AG09309 (cell line): Measurements from ENCODE around the gene TPRN.
A peak's percentile ranks its signal among the peaks of the same experiment; 100 is the strongest.

Experiments
- DNase-seq: peaks from one replicate; pipeline ENCODE4 v3.0.0-alpha.2; 2010; ENCODE audit warnings: low read depth
- H3K4me3 ChIP-seq: 2 replicates; pipeline ENCODE4 v1.5.1; 2011; ENCODE audit warnings: mild to moderate bottlenecking, low read depth, low read length, moderate library complexity; ENCODE audit not compliant: control insufficient read depth
- CTCF ChIP-seq: IDR thresholded peaks from 2 replicates; pipeline ENCODE4 v1.5.1; 2011; ENCODE audit warnings: mild to moderate bottlenecking, low read depth, low read length, inconsistent platforms; ENCODE audit not compliant: insufficient read depth, control insufficient read depth; ENCODE audit errors: missing control alignments

The TPRN gene

GRCh38 chr9:137206602-137207001 is 6.1 kb upstream of the TPRN start:
- no peak for DNase-seq
- no peak for TF ChIP-seq CTCF
- peak overlapping the region; percentile 81; the same call in 1 of the 2 replicates for H3K4me3 ChIP-seq

- TF ChIP-seq CTCF, result no peak
- DNase-seq, result no peak
- peak within 1 kb of the TSS; percentile 81 for H3K4me3 ChIP-seq
These were observed 4.9 kb upstream of the TPRN start, which contains the start of the genes NDOR1 and TMEM203 for GRCh38 chr9:137205126-137206069. Gene NDOR1, plus strand, starts transcription at chr9:137205700. Its CDS starts 78 bp downstream, at chr9:137205778. Gene TMEM203, minus strand, starts transcription at chr9:137205648. Its CDS starts 234 bp downstream, at chr9:137205414.

DNA sequence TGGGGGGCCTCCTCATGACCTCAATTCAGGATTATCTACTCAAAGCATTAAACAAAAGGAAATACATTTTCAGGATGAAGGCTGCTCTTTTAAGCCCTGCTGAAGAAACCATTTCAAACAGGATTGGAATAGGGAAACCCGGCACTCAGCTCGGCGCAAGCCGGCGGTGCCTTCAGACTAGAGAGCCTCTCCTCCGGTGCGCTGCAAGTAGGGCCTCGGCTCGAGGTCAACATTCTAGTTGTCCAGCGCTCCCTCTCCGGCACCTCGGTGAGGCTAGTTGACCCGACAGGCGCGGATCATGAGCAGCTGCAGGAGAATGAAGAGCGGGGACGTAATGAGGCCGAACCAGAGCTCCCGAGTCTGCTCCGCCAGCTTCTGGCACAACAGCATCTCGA is 4.2 kb upstream of the TPRN start:
- no peak for DNase-seq
- peak overlapping the region; percentile 81 for H3K4me3 ChIP-seq
- no peak for TF ChIP-seq CTCF

- no peak for DNase-seq
- TF ChIP-seq CTCF, result no peak
- H3K4me3 ChIP-seq, result no peak overlapping the region
These were observed 2.4 kb upstream of the TPRN start for GRCh38 chr9:137202966-137203365.

DNA sequence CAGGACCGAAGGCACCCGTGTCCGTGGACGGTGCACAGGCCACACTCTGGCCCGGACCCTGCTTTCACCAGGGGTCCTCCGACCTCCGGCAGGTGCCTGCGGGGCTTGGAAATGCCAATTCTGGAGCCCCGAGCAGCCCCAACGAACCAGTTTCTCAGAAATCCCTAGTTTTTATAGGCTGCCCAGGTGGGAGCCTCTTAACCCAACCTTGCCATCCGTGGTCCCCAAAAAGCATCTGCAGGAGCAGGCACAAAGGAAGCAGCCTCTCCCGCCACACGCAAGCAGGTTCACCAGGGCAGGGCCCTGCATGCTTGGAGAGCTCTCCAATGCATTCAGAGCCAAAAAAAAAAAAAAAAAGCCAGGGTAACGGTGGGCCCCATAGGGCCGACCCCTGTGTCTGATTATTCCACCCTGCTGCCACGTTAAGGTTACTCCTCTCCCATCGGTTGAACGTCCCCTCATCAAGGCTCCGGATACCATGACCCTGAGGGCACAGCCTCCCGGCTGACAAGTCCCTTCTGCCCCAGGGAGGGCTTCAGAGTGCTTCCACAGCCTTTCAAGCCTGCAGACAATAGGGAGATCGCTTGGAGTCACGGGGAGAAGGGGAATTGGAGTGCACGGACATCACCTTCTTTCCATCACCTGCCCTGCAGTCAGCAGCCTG is 796 bp upstream of the TPRN start:
- peak overlapping the region; percentile 57 for H3K4me3 ChIP-seq
- TF ChIP-seq CTCF, result no peak
- DNase-seq, result no peak

DNA sequence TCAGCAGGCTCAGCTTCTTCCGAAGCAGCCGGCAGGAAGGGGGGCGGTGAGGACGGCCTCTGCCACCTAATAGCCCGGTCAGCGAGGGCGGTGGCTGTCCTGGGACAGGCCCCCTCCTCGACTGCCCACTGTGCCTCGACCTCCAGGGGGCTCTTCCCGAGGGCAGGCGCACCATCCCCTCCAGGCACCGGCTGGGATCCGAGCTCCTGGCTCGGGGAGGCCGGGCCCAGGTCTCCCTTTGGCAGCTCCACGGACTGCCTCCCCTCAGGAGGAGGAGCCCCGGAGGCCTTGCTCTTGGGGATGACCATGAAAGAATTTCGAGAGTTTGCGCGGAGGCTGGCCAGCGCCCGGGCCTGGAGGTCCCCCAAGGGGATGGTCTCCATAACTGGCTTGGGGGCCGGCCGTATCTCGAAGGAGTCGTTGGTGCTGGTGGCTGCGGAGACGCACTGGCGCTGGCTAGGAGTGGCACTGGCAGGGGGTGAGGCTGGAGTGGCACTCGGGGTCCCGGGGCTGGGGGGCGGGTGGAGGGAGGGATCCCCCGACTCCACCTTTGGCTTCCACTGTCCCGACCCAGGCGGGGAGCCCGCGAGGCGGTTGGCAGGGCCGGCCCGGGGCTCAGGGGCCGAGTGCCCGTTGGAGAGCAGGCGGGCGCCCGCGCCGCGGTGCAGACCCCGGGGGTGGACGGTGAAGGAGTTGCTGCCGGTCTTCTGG is 975 bp downstream of the TPRN start:
- no peak for TF ChIP-seq CTCF
- no peak for DNase-seq
- H3K4me3 ChIP-seq, result peak overlapping the region; percentile 42
